Measurements from ENCODE around the gene UEVLD.
A peak's percentile ranks its signal among the peaks of the same experiment; 100 is the strongest.

The UEVLD gene

GRCh38 chr11:18588297-18589252, at the start of gene UEVLD:
Gene UEVLD (minus strand): TSS chr11:18588734. CDS start chr11:18588654, 80 bp downstream.
- Histone ChIP-seq H3K4me3 (peak within 1 kb of the TSS; percentile 100), H3K9me3 (ENCODE audit: low read depth, low read length) (no peaks in the 10 kb centered on the region), H3K27ac (peak within 1 kb of the TSS; percentile 58; the same call in 1 of the 2 replicates), H3K9ac (ENCODE audit: insufficient read length) (peak within 1 kb of the TSS; percentile 96), H3K36me3 (ENCODE audit: insufficient read depth, low read length) (no peaks in the 10 kb centered on the region)
- peak; percentile 22 for DNase-seq (ENCODE audit: low read depth, low spot score)
- TF ChIP-seq POLR2AphosphoS5 (IDR thresholded peaks at IDR 0.05; ENCODE audit: borderline replicate concordance, low read depth, low read length) (peak; percentile 93), EZH2 (IDR thresholded peaks at IDR 0.05) (no peak)

GRCh38 chr11:18634140-18635032, 45.9 kb upstream of the UEVLD start, which contains the start of gene SPTY2D1:
Gene SPTY2D1 (minus strand): TSS chr11:18634342. CDS start chr11:18634257, 85 bp downstream.
- H3K4me3 ChIP-seq = peak within 1 kb of the TSS; percentile 99
- H3K36me3 ChIP-seq (ENCODE audit: insufficient read depth, low read length) = no peaks in the 10 kb centered on the region
- H3K9ac ChIP-seq (ENCODE audit: insufficient read length) = peak within 1 kb of the TSS; percentile 92
- TF ChIP-seq FOXP2 (optimal IDR thresholded peaks at IDR 0.05; ENCODE audit: control extremely low read depth, extremely low read length, insufficient read depth) (no peak), POLR2AphosphoS5 (IDR thresholded peaks at IDR 0.05; ENCODE audit: borderline replicate concordance, low read depth, low read length) (peak; percentile 99), EZH2 (IDR thresholded peaks at IDR 0.05) (no peak)
- peak within 1 kb of the TSS; percentile 90 for H3K27ac ChIP-seq
- peak; percentile 94 for DNase-seq (ENCODE audit: low read depth, low spot score)
- no peaks in the 10 kb centered on the region for H3K9me3 ChIP-seq (ENCODE audit: low read depth, low read length)

GRCh38 chr11:18633256-18634139, 45.0 kb upstream of the UEVLD start:
- peak; percentile 50 for DNase-seq (ENCODE audit: low read depth, low spot score)
- Histone ChIP-seq H3K27ac (peak overlapping the region; percentile 19), H3K9me3 (ENCODE audit: low read depth, low read length) (no peaks in the 10 kb centered on the region), H3K4me3 (peak overlapping the region; percentile 99), H3K36me3 (ENCODE audit: insufficient read depth, low read length) (no peaks in the 10 kb centered on the region), H3K9ac (ENCODE audit: insufficient read length) (peak overlapping the region; percentile 92)
- TF ChIP-seq FOXP2 (optimal IDR thresholded peaks at IDR 0.05; ENCODE audit: control extremely low read depth, extremely low read length, insufficient read depth) (peak; percentile 19), EZH2 (IDR thresholded peaks at IDR 0.05) (no peak)

- Histone ChIP-seq H3K9ac (ENCODE audit: insufficient read length) (peak overlapping the region; percentile 92), H3K9me3 (ENCODE audit: low read depth, low read length) (no peaks in the 10 kb centered on the region), H3K27ac (no peak overlapping the region; the same call in 1 of the 2 replicates), H3K4me3 (peak overlapping the region; percentile 99), H3K36me3 (ENCODE audit: insufficient read depth, low read length) (no peaks in the 10 kb centered on the region)
- TF ChIP-seq FOXP2 (optimal IDR thresholded peaks at IDR 0.05; ENCODE audit: control extremely low read depth, extremely low read length, insufficient read depth) = no peak
- TF ChIP-seq EZH2 (IDR thresholded peaks at IDR 0.05) = no peak
- TF ChIP-seq POLR2AphosphoS5 (IDR thresholded peaks at IDR 0.05; ENCODE audit: borderline replicate concordance, low read depth, low read length) = no peak
- no peak for DNase-seq (ENCODE audit: low read depth, low spot score)
These were observed 44.3 kb upstream of the UEVLD start for GRCh38 chr11:18632841-18633240.

GRCh38 chr11:18624161-18624560, 35.6 kb upstream of the UEVLD start:
- no peak overlapping the region for H3K27ac ChIP-seq
- H3K9ac ChIP-seq (ENCODE audit: insufficient read length) = no peak overlapping the region
- TF ChIP-seq EZH2 (IDR thresholded peaks at IDR 0.05) = no peak
- TF ChIP-seq POLR2AphosphoS5 (IDR thresholded peaks at IDR 0.05; ENCODE audit: borderline replicate concordance, low read depth, low read length) = no peak
- H3K4me3 ChIP-seq = no peak overlapping the region
- H3K9me3 ChIP-seq (ENCODE audit: low read depth, low read length) = no peaks in the 10 kb centered on the region
- H3K36me3 ChIP-seq (ENCODE audit: insufficient read depth, low read length) = no peaks in the 10 kb centered on the region
- DNase-seq (ENCODE audit: low read depth, low spot score) = no peak

GRCh38 chr11:18623707-18624106, 35.2 kb upstream of the UEVLD start:
- no peak for DNase-seq (ENCODE audit: low read depth, low spot score)
- Histone ChIP-seq H3K4me3 (no peak overlapping the region), H3K9ac (ENCODE audit: insufficient read length) (no peak overlapping the region), H3K36me3 (ENCODE audit: insufficient read depth, low read length) (no peaks in the 10 kb centered on the region), H3K27ac (no peak overlapping the region), H3K9me3 (ENCODE audit: low read depth, low read length) (no peaks in the 10 kb centered on the region)
- TF ChIP-seq EZH2 (IDR thresholded peaks at IDR 0.05) = no peak
- no peak for TF ChIP-seq POLR2AphosphoS5 (IDR thresholded peaks at IDR 0.05; ENCODE audit: borderline replicate concordance, low read depth, low read length)
- no peak for TF ChIP-seq FOXP2 (optimal IDR thresholded peaks at IDR 0.05; ENCODE audit: control extremely low read depth, extremely low read length, insufficient read depth)

GRCh38 chr11:18618342-18619025, 29.9 kb upstream of the UEVLD start:
- H3K36me3 ChIP-seq (ENCODE audit: insufficient read depth, low read length) = peaks cover 28% of the 10 kb centered on the region
- H3K4me3 ChIP-seq = no peak overlapping the region
- TF ChIP-seq FOXP2 (optimal IDR thresholded peaks at IDR 0.05; ENCODE audit: control extremely low read depth, extremely low read length, insufficient read depth) = no peak
- TF ChIP-seq POLR2AphosphoS5 (IDR thresholded peaks at IDR 0.05; ENCODE audit: borderline replicate concordance, low read depth, low read length) = no peak
- no peak for TF ChIP-seq EZH2 (IDR thresholded peaks at IDR 0.05)
- H3K9ac ChIP-seq (ENCODE audit: insufficient read length) = no peak overlapping the region
- no peak for DNase-seq (ENCODE audit: low read depth, low spot score)
- no peak overlapping the region for H3K27ac ChIP-seq
- H3K9me3 ChIP-seq (ENCODE audit: low read depth, low read length) = no peaks in the 10 kb centered on the region

All from SK-N-MC (cell line).